HL-60 (cell line): ENCODE measurements around the gene GAA.

ENCODE experiments used
- CTCF ChIP-seq: IDR thresholded peaks from one replicate; pipeline ENCODE4 v1.5.1; 2011; ENCODE audit warnings: low read length, control low read depth, inconsistent platforms; ENCODE audit not compliant: insufficient read depth
- GABPA ChIP-seq: IDR thresholded peaks from 2 replicates; pipeline ENCODE4 v1.6.1; 2012; ENCODE audit warnings: low read depth
- POLR2AphosphoS5 ChIP-seq: IDR thresholded peaks from 2 replicates; pipeline ENCODE4 v1.6.1; 2012; ENCODE audit warnings: low read depth
- REST ChIP-seq: IDR thresholded peaks from 2 replicates; pipeline ENCODE4 v1.6.1; 2012; ENCODE audit warnings: low read depth; ENCODE audit not compliant: insufficient replicate concordance
- SPI1 ChIP-seq: IDR thresholded peaks from 2 replicates; pipeline ENCODE4 v1.6.1; 2012; ENCODE audit warnings: low read depth, mild to moderate bottlenecking, borderline replicate concordance

GRCh38 chr17:80116921-80117380, 15.6 kb downstream of the GAA start:
- TF ChIP-seq CTCF (no peak), SPI1 (no peak), REST (no peak), GABPA (no peak), POLR2AphosphoS5 (no peak)
